DND-41 (cell line): ENCODE measurements around the gene FSIP1.

Source experiments
- ATAC-seq: fragments of 200-7000 bp; cut with Tn5 transposase; 3 replicates; pipeline ENCODE4 v1.9.1; 2021; ENCODE audit warnings: low read depth; ENCODE audit not compliant: insufficient read depth
- DNase-seq: peaks from one replicate; pipeline ENCODE4 v3.0.0-alpha.2; 2020
- H2AFZ ChIP-seq: 2 replicates; pipeline ENCODE4 v1.6.0; 2012; ENCODE audit warnings: low read depth, low read length
- H3K27ac ChIP-seq: 2 replicates; pipeline ENCODE4 v1.5.1; 2012; ENCODE audit warnings: low read length, inconsistent platforms
- H3K27me3 ChIP-seq: fragments of 200-600 bp; sonication (generic); 2 replicates; pipeline ENCODE4 v1.6.0; 2012; ENCODE audit warnings: low read length, mild to moderate bottlenecking, inconsistent platforms; ENCODE audit not compliant: insufficient read depth, poor library complexity
- H3K36me3 ChIP-seq: 2 replicates; pipeline ENCODE4 v1.5.1; 2012; ENCODE audit warnings: low read length, inconsistent platforms; ENCODE audit not compliant: insufficient read depth
- H3K4me1 ChIP-seq: 2 replicates; pipeline ENCODE4 v1.5.1; 2012; ENCODE audit warnings: mild to moderate bottlenecking, low read length; ENCODE audit not compliant: insufficient read depth
- H3K4me2 ChIP-seq: 2 replicates; pipeline ENCODE4 v1.6.0; 2012; ENCODE audit warnings: mild to moderate bottlenecking, moderate library complexity, low read length, inconsistent platforms; ENCODE audit not compliant: insufficient read depth
- H3K4me3 ChIP-seq, 2 experiments: fragments of 200-600 bp in 1 of 2; shearing (Covaris generic) in 1 of 2; 2 replicates each; pipeline ENCODE4 v1.5.1; 2012 to 2016; ENCODE audit warnings: inconsistent platforms in 2 of 2, low read length in 2 of 2, mild to moderate bottlenecking in 2 of 2, low read depth in 1 of 2, moderate library complexity in 1 of 2
- H3K79me2 ChIP-seq: 2 replicates; pipeline ENCODE4 v1.6.0; 2012; ENCODE audit warnings: low read length, inconsistent platforms; ENCODE audit not compliant: insufficient read depth
- H3K9ac ChIP-seq: 2 replicates; pipeline ENCODE4 v1.6.0; 2012; ENCODE audit warnings: low read depth, mild to moderate bottlenecking, inconsistent platforms, low read length, moderate library complexity
- H3K9me3 ChIP-seq: 2 replicates; pipeline ENCODE4 v1.5.1; 2012; ENCODE audit warnings: low read length, moderate library complexity, mild to moderate bottlenecking, inconsistent platforms; ENCODE audit not compliant: insufficient read depth, severe bottlenecking
- H4K20me1 ChIP-seq: 2 replicates; pipeline ENCODE4 v1.6.0; 2012; ENCODE audit warnings: low read length; ENCODE audit not compliant: insufficient read depth
- CTCF ChIP-seq: IDR thresholded peaks from 2 replicates; pipeline ENCODE4 v1.5.1; 2012; ENCODE audit warnings: borderline replicate concordance, low read length, moderate library complexity, mild to moderate bottlenecking; ENCODE audit not compliant: poor library complexity, severe bottlenecking; ENCODE audit errors: extremely low read depth
- EZH2 ChIP-seq: IDR thresholded peaks from 3 replicates; pipeline ENCODE4 v1.6.1; 2012; ENCODE audit warnings: borderline replicate concordance, low read depth, mild to moderate bottlenecking, moderate library complexity, low read length, inconsistent platforms; ENCODE audit not compliant: severe bottlenecking

The FSIP1 gene

GRCh38 chr15:39621976-39622375 lies 160.7 kb downstream of the FSIP1 start:
- Histone ChIP-seq H3K27ac (no peak overlapping the region), H3K4me2 (no peak overlapping the region), H2AFZ (no peak overlapping the region), H3K9me3 (no peaks in the 10 kb centered on the region), H3K4me3 (no peak overlapping the region), H3K9ac (no peak overlapping the region), H3K36me3 (no peaks in the 10 kb centered on the region), H4K20me1 (no peaks in the 10 kb centered on the region), H3K4me1 (no peaks in the 10 kb centered on the region), H3K79me2 (no peaks in the 10 kb centered on the region), H3K27me3 (peaks cover 3% of the 10 kb centered on the region)
- DNase-seq (no peak), ATAC-seq (no peak)
- no peak for TF ChIP-seq EZH2
- TF ChIP-seq CTCF = no peak

GRCh38 chr15:39621210-39621609 lies 161.4 kb downstream of the FSIP1 start:
- ATAC-seq (no peak), DNase-seq (no peak)
- no peak overlapping the region for H3K4me2 ChIP-seq
- H3K9ac ChIP-seq = no peak overlapping the region
- H3K4me1 ChIP-seq = no peaks in the 10 kb centered on the region
- H3K36me3 ChIP-seq = no peaks in the 10 kb centered on the region
- no peaks in the 10 kb centered on the region for H4K20me1 ChIP-seq
- H2AFZ ChIP-seq = no peak overlapping the region
- H3K4me3 ChIP-seq = no peak overlapping the region
- TF ChIP-seq CTCF (no peak), EZH2 (no peak)
- no peak overlapping the region for H3K27ac ChIP-seq
- no peaks in the 10 kb centered on the region for H3K9me3 ChIP-seq
- H3K27me3 ChIP-seq = peaks cover 7% of the 10 kb centered on the region
- H3K79me2 ChIP-seq = no peaks in the 10 kb centered on the region

GRCh38 chr15:39618063-39618823 lies 164.4 kb downstream of the FSIP1 start:
- no peak for TF ChIP-seq EZH2
- no peak for TF ChIP-seq CTCF
- no peaks in the 10 kb centered on the region for H3K4me1 ChIP-seq
- no peaks in the 10 kb centered on the region for H3K36me3 ChIP-seq
- H3K9ac ChIP-seq = no peak overlapping the region
- no peak overlapping the region for H3K4me2 ChIP-seq
- no peak overlapping the region for H3K27ac ChIP-seq
- H3K27me3 ChIP-seq = peaks cover 7% of the 10 kb centered on the region
- H3K9me3 ChIP-seq = no peaks in the 10 kb centered on the region
- H2AFZ ChIP-seq = no peak overlapping the region
- ATAC-seq = no peak
- H4K20me1 ChIP-seq = no peaks in the 10 kb centered on the region
- no peaks in the 10 kb centered on the region for H3K79me2 ChIP-seq
- no peak overlapping the region for H3K4me3 ChIP-seq
- no peak for DNase-seq
